SKM-1 (cell line): ENCODE results near the gene C1orf74.

Source experiments
- DNase-seq: peaks from one replicate; lab custom pipeline; 2025; ENCODE audit not compliant: unreplicated experiment; lab: John Stamatoyannopoulos, UW

C1orf74 gene

GRCh38 chr1:209784265-209785169, at the start of gene C1orf74:
C1orf74 (minus strand) TSS chr1:209784559; CDS start chr1:209783634, 925 bp downstream.
- peak; percentile 99 for DNase-seq

- no peak for DNase-seq
These were observed 47.3 kb upstream of the C1orf74 start for GRCh38 chr1:209831615-209832014.

GRCh38 chr1:209830722-209831121, 46.4 kb upstream of the C1orf74 start:
- DNase-seq, result no peak

- no peak for DNase-seq
These were observed 45.4 kb upstream of the C1orf74 start for GRCh38 chr1:209829716-209830115.

- peak; percentile 98 for DNase-seq
These were observed 43.3 kb upstream of the C1orf74 start, which contains the start of gene UTP25 for GRCh38 chr1:209827384-209828262. UTP25 (plus strand) TSS chr1:209827972; CDS start chr1:209828064, 92 bp downstream.

- no peak for DNase-seq
These were observed 41.5 kb upstream of the C1orf74 start for GRCh38 chr1:209825591-209826434.

- peak; percentile 56 for DNase-seq
These were observed 39.0 kb upstream of the C1orf74 start for GRCh38 chr1:209823143-209824041.

- DNase-seq, result no peak
These were observed 38.3 kb upstream of the C1orf74 start for GRCh38 chr1:209822706-209823105.

GRCh38 chr1:209820986-209821385, 36.6 kb upstream of the C1orf74 start:
- DNase-seq, result no peak

GRCh38 chr1:209819058-209819457, 34.7 kb upstream of the C1orf74 start:
- no peak for DNase-seq

GRCh38 chr1:209817691-209818090, 33.3 kb upstream of the C1orf74 start:
- DNase-seq, result no peak

GRCh38 chr1:209816923-209817322, 32.6 kb upstream of the C1orf74 start:
- no peak for DNase-seq

GRCh38 chr1:209815931-209816341, 31.6 kb upstream of the C1orf74 start:
- no peak for DNase-seq

GRCh38 chr1:209815490-209815889, 31.1 kb upstream of the C1orf74 start:
- DNase-seq, result no peak

- no peak for DNase-seq
These were observed 29.5 kb upstream of the C1orf74 start for GRCh38 chr1:209813902-209814301.

GRCh38 chr1:209810783-209811182, 26.4 kb upstream of the C1orf74 start:
- DNase-seq, result no peak

- DNase-seq, result no peak
These were observed 25.3 kb upstream of the C1orf74 start for GRCh38 chr1:209809611-209810010.

GRCh38 chr1:209808059-209808581, 23.8 kb upstream of the C1orf74 start:
- DNase-seq, result no peak

GRCh38 chr1:209807509-209807908, 23.1 kb upstream of the C1orf74 start:
- no peak for DNase-seq
